WTC11 (cell line): Measurements from ENCODE around the gene SLC13A3. TPM values are rescaled to one million over a fixed set of nuclear protein-coding genes. Genes with fewer than 3 reads are reported as not detected.
A peak's percentile ranks its signal among the peaks of the same experiment; 100 is the strongest.

Experiments used
- ATAC-seq: fragments of 200-7000 bp; cut with Tn5 transposase; 2 replicates; pipeline ENCODE4 v1.10.0; 2021; ENCODE audit warnings: mild to moderate bottlenecking, moderate library complexity
- CTCF ChIA-PET: fragments of 300-600 bp; sonication (Branson Sonifier 250); formaldehyde crosslinking; loops from one replicate; lab custom pipeline; 2021; ENCODE audit warnings: antibody characterized with exemption; lab: Charles Lee
- POLR2A ChIA-PET: fragments of 350-600 bp; sonication (Branson Sonifier 250); formaldehyde crosslinking; loops from one replicate; lab custom pipeline; 2021; ENCODE audit warnings: antibody characterized with exemption; lab: Charles Lee
- DNase-seq: peaks from one replicate; pipeline ENCODE4 v3.0.0; 2021; ENCODE audit warnings: low spot score
- H3K27ac Mint-ChIP-seq: 2 replicates; pipeline ENCODE4 v1.8.0; 2021; ENCODE audit warnings: mixed read lengths
- H3K27me3 Mint-ChIP-seq: 2 replicates; pipeline ENCODE4 v1.8.0; 2021; ENCODE audit warnings: low read depth, mild to moderate bottlenecking, moderate library complexity, mixed read lengths
- H3K36me3 Mint-ChIP-seq: 2 replicates; pipeline ENCODE4 v1.8.0; 2021; ENCODE audit warnings: mixed read lengths
- H3K4me1 Mint-ChIP-seq: 2 replicates; pipeline ENCODE4 v1.8.0; 2022; ENCODE audit warnings: mixed read lengths
- H3K4me3 Mint-ChIP-seq: 2 replicates; pipeline ENCODE4 v1.8.0; 2021; ENCODE audit warnings: mild to moderate bottlenecking, moderate library complexity, mixed read lengths
- H3K9me3 Mint-ChIP-seq: 2 replicates; pipeline ENCODE4 v1.8.0; 2021; ENCODE audit warnings: mixed read lengths
- AR ChIP-seq: fragments of 250-450 bp; sonication (Bioruptor Pico); IDR thresholded peaks from 2 replicates; pipeline ENCODE4 v1.9.0; 2021; ENCODE audit warnings: mild to moderate bottlenecking
- ATF1 ChIP-seq: sonication (generic); formaldehyde crosslinking; IDR thresholded peaks from 2 replicates; pipeline ENCODE4 v1.8.1; 2023; ENCODE audit warnings: mild to moderate bottlenecking, moderate library complexity, missing genetic modification reagents
- ATF6 ChIP-seq: sonication (generic); formaldehyde crosslinking; IDR thresholded peaks from 2 replicates; pipeline ENCODE4 v1.8.1; 2023; ENCODE audit warnings: mild to moderate bottlenecking, missing genetic modification reagents
- CDX4 ChIP-seq: fragments of 250-450 bp; sonication (Bioruptor Pico); IDR thresholded peaks from 2 replicates; pipeline ENCODE4 v1.9.0; 2021; ENCODE audit warnings: moderate library complexity, mild to moderate bottlenecking, inconsistent platforms, borderline replicate concordance
- E2F5 ChIP-seq: sonication (generic); formaldehyde crosslinking; IDR thresholded peaks from 2 replicates; pipeline ENCODE4 v1.8.1; 2022; ENCODE audit warnings: mild to moderate bottlenecking, moderate library complexity, missing genetic modification reagents
- FOXP1 ChIP-seq: sonication (generic); formaldehyde crosslinking; IDR thresholded peaks from 2 replicates; pipeline ENCODE4 v1.8.0; 2022; ENCODE audit warnings: missing genetic modification reagents, mild to moderate bottlenecking, moderate library complexity, borderline replicate concordance
- FOXP4 ChIP-seq: sonication (generic); formaldehyde crosslinking; IDR thresholded peaks from 2 replicates; pipeline ENCODE4 v1.8.0; 2022; ENCODE audit warnings: mild to moderate bottlenecking, missing genetic modification reagents
- GABPB1 ChIP-seq: sonication (generic); formaldehyde crosslinking; IDR thresholded peaks from 2 replicates; pipeline ENCODE4 v1.8.1; 2023; ENCODE audit warnings: mild to moderate bottlenecking, missing genetic modification reagents
- GTF2I ChIP-seq: fragments of 250-450 bp; sonication (Bioruptor Pico); conservative IDR thresholded peaks from 2 replicates; pipeline ENCODE4 v1.4.0; 2021; ENCODE audit warnings: mild to moderate bottlenecking
- NFATC4 ChIP-seq: fragments of 250-450 bp; sonication (Bioruptor Pico); IDR thresholded peaks from 2 replicates; pipeline ENCODE4 v1.9.0; 2021; ENCODE audit warnings: mild to moderate bottlenecking
- NFE2L1 ChIP-seq: sonication (generic); formaldehyde crosslinking; IDR thresholded peaks from 2 replicates; pipeline ENCODE4 v1.8.1; 2023; ENCODE audit warnings: missing genetic modification reagents
- SOX15 ChIP-seq: fragments of 250-450 bp; sonication (Bioruptor Pico); IDR thresholded peaks from 2 replicates; pipeline ENCODE4 v1.9.0; 2021; ENCODE audit warnings: mild to moderate bottlenecking
- TCF7 ChIP-seq: sonication (generic); formaldehyde crosslinking; IDR thresholded peaks from 2 replicates; pipeline ENCODE4 v1.8.0; 2022; ENCODE audit warnings: mild to moderate bottlenecking, low read depth, missing genetic modification reagents, moderate library complexity
- TEAD1 ChIP-seq: sonication (generic); formaldehyde crosslinking; IDR thresholded peaks from 2 replicates; pipeline ENCODE4 v1.8.0; 2022; ENCODE audit warnings: mild to moderate bottlenecking, missing genetic modification reagents
- TP53 ChIP-seq: sonication (generic); formaldehyde crosslinking; IDR thresholded peaks from 2 replicates; pipeline ENCODE4 v1.8.1; 2023; ENCODE audit warnings: mild to moderate bottlenecking, missing genetic modification reagents
- USF2 ChIP-seq: sonication (generic); formaldehyde crosslinking; IDR thresholded peaks from 2 replicates; pipeline ENCODE4 v1.8.1; 2023; ENCODE audit warnings: mild to moderate bottlenecking, missing genetic modification reagents, moderate library complexity
- ZNF121 ChIP-seq: sonication (generic); formaldehyde crosslinking; IDR thresholded peaks from 2 replicates; pipeline ENCODE4 v1.8.0; 2023; ENCODE audit warnings: missing genetic modification reagents
- ZNF219 ChIP-seq: sonication (generic); formaldehyde crosslinking; IDR thresholded peaks from 2 replicates; pipeline ENCODE4 v1.8.0; 2023; ENCODE audit warnings: missing genetic modification reagents, mild to moderate bottlenecking, borderline replicate concordance
- ZNF263 ChIP-seq: sonication (generic); formaldehyde crosslinking; IDR thresholded peaks from 2 replicates; pipeline ENCODE4 v1.8.1; 2022; ENCODE audit warnings: low read depth, mild to moderate bottlenecking, moderate library complexity, missing genetic modification reagents
- ZNF317 ChIP-seq: sonication (generic); formaldehyde crosslinking; IDR thresholded peaks from 2 replicates; pipeline ENCODE4 v1.8.1; 2023; ENCODE audit warnings: low read depth, mild to moderate bottlenecking, moderate library complexity, missing genetic modification reagents, borderline replicate concordance
- ZNF423 ChIP-seq: fragments of 250-450 bp; sonication (Bioruptor Pico); IDR thresholded peaks from 2 replicates; pipeline ENCODE4 v2.1.2; 2022; ENCODE audit warnings: mild to moderate bottlenecking, moderate library complexity
- ZNF671 ChIP-seq: fragments of 250-450 bp; sonication (Bioruptor Pico); IDR thresholded peaks from 2 replicates; pipeline ENCODE4 v1.8.0; 2021; ENCODE audit warnings: mild to moderate bottlenecking
- total RNA-seq: library from RNA; stranded (reverse); gene quantifications from 3 replicates; pipeline ENCODE4 v1.2.3, GENCODE V29; 2021

The SLC13A3 gene
- total RNA-seq, 1 experiment from 2014 or later = 10.6 TPM

- ChIA-PET CTCF (no interaction called here), POLR2A (no interaction called here)
- no peaks in the 10 kb centered on the region for H3K27me3 Mint-ChIP-seq
- H3K36me3 Mint-ChIP-seq = peaks cover 40% of the 10 kb centered on the region
- H3K4me1 Mint-ChIP-seq = peaks cover 21% of the 10 kb centered on the region
- no peak overlapping the region for H3K4me3 Mint-ChIP-seq
- peaks cover 34% of the 10 kb centered on the region for H3K9me3 Mint-ChIP-seq
- no peak overlapping the region for H3K27ac Mint-ChIP-seq
- TF ChIP-seq AR (no peak), ZNF317 (CRISPR knock-in tag) (no peak), NFE2L1 (CRISPR knock-in tag) (no peak), CDX4 (no peak), NFATC4 (no peak), ZNF263 (CRISPR knock-in tag) (no peak), GTF2I (no peak), ATF6 (CRISPR knock-in tag) (no peak), SOX15 (CRISPR knock-in tag) (no peak), TP53 (no peak)
- no peak for DNase-seq
- ATAC-seq = no peak
Observed at GRCh38 chr20:46671866-46672542, 20.7 kb upstream of the SLC13A3 start.

- no peak for ATAC-seq
- CTCF ChIA-PET = no interaction called here
- Mint-ChIP-seq H3K27ac (no peak overlapping the region), H3K9me3 (peaks cover 34% of the 10 kb centered on the region), H3K4me3 (no peak overlapping the region), H3K27me3 (no peaks in the 10 kb centered on the region), H3K4me1 (peaks cover 21% of the 10 kb centered on the region), H3K36me3 (peaks cover 42% of the 10 kb centered on the region)
- POLR2A ChIA-PET = no interaction called here
- no peak for DNase-seq
- TF ChIP-seq E2F5 (CRISPR knock-in tag) (no peak), ZNF219 (CRISPR knock-in tag) (no peak), FOXP1 (CRISPR knock-in tag) (no peak), GABPB1 (peak; percentile 90)
Observed at GRCh38 chr20:46670585-46671584, 19.6 kb upstream of the SLC13A3 start.

- H3K4me1 Mint-ChIP-seq = peaks cover 17% of the 10 kb centered on the region
- DNase-seq = no peak
- no peaks in the 10 kb centered on the region for H3K27me3 Mint-ChIP-seq
- H3K36me3 Mint-ChIP-seq = peaks cover 43% of the 10 kb centered on the region
- H3K9me3 Mint-ChIP-seq = peaks cover 34% of the 10 kb centered on the region
- H3K4me3 Mint-ChIP-seq = no peak overlapping the region
- CTCF ChIA-PET = no interaction called here
- POLR2A ChIA-PET = no interaction called here
- H3K27ac Mint-ChIP-seq = no peak overlapping the region
- ATAC-seq = no peak
- no peak for TF ChIP-seq CDX4
- no peak for TF ChIP-seq ZNF671 (CRISPR knock-in tag)
- TF ChIP-seq TEAD1 (CRISPR knock-in tag) = no peak
- TF ChIP-seq ZNF121 = no peak
- TF ChIP-seq FOXP4 = no peak
- TF ChIP-seq ZNF423 (CRISPR knock-in tag) = no peak
- TF ChIP-seq ATF1 (CRISPR knock-in tag) = no peak
- TF ChIP-seq USF2 = no peak
- TF ChIP-seq TCF7 (CRISPR knock-in tag) = no peak
Observed at GRCh38 chr20:46670228-46670584, 18.9 kb upstream of the SLC13A3 start.
